NCI-H1436 treated with DMSO at 0.1 percent for 48 hours (cell line): ENCODE data around the gene BPIFB6.

Experiments
- DNase-seq: peaks from one replicate; lab custom pipeline; 2025; lab: John Stamatoyannopoulos, UW

The BPIFB6 gene

DNA sequence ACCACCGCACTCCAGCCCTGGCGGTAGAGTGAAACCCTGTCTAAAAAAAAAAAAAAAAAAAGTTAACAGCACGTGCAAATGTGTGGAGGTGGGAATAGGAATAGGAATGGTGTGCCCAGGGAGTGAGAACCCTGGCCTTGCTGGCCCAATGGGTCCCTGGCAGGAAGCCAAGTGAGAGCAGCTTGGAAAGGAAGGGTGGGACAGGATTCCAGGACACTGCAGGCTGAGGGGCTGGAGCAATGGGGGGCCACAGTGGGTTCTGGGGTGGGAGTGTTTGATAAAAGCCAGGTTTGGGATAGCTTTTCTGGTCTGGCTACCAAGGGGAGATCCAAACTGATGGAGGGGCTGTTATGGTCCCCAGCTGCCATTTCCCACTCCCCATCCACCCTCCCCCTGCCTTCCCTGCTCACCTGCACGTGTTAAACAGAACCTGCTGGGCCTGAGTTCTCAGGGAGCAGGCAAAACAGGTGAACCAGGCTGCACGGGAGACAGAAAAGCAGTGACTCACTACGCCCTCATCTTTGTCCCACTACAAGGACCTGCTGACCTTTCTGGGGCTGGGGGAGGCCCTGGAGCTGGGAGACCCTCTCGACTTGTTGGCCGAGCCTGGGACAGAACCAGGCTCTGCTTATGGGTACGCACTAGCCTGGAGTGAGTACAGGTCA, 30.5 kb upstream of the BPIFB6 start:
- DNase-seq: no peak

DNA sequence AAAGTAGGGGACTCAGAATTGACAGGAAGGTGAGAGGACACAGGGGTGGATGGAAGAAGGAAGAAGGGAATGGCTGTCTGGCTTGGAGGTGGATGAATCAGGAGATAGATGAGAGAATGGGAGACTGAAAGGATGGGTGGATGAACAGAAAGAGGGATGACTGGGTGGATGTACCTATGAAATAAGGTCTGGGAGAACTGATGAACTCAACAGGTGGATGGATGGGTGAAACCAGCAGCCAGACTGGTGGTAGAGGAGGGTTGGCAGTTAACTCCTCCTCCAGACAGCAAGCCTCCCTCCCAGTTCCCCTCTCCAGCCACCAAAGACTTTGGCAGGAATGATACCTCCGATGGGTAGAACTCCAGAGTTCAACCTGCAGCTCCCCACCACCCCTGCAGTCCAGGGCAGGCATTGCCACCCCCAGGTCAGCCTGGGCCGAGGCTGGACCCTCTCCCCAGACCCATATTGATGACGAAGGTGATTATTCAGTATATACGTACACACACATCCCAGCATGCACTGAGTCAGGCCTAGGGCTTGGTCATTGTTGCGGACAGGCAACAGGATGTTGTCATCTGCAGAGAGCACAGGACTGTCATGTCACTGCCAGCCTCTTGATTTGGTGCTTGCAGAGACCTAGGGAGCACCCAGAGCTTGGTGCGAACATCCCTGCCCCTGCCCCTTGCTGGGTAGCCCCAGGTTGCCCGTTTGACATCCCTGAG, 29.2 kb upstream of the BPIFB6 start:
- DNase-seq: no peak

DNA sequence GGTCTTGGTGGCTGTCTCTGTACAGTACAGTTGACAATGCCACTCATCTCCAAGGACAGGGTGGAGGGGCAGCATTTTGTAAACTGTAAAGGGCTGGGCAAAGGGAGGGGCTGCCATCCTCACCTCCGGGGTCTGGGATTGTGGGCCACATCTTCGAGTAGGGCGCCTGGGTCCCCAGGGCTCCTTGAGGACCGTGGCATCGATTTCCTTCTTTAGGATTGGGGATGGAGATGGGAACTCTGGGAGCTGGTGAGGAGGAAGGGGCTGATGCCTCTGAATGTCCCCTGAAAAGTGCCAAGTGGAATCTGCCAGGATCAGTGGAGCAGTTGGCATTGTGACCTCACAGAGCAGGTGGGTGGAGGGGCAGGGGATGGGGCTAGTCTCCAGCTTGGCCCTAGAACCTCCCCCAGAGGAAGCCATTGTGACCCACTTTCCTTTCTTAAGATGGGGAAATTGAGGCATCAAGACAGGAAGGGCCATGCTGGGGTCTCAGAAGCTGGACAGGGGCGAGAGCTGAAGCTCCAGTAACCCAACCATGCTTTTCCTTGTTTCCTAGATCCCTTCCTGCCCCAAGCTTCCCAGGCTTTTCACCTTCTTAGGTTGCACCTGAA, 27.2 kb upstream of the BPIFB6 start, which contains the start of gene SUN5:
TSS of gene SUN5 (minus strand) at position 293 of the 611 bp plus-strand sequence. CDS start at position 200, 93 bp downstream.
- no peak for DNase-seq

DNA sequence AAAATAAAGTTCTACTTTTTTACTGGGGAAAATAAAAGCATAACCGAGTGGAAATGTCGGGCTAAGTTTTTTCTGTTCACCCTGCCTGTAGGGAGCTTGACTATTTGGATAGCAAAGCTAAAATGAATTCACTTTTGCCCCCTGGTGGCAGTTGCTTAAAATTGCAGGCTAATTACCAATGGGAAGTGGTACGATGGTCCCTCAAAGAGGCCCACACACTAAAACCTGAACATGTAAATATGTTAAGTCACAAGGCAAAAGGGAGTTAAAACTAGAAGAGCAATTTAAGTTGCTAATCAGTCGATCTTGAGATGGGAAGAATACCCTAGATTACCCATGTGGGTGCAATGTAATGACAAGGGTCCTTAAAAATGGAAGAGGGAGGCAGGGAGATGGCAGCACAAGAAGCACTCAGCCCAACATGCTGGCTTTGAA, 26.3 kb upstream of the BPIFB6 start:
- DNase-seq: no peak

DNA sequence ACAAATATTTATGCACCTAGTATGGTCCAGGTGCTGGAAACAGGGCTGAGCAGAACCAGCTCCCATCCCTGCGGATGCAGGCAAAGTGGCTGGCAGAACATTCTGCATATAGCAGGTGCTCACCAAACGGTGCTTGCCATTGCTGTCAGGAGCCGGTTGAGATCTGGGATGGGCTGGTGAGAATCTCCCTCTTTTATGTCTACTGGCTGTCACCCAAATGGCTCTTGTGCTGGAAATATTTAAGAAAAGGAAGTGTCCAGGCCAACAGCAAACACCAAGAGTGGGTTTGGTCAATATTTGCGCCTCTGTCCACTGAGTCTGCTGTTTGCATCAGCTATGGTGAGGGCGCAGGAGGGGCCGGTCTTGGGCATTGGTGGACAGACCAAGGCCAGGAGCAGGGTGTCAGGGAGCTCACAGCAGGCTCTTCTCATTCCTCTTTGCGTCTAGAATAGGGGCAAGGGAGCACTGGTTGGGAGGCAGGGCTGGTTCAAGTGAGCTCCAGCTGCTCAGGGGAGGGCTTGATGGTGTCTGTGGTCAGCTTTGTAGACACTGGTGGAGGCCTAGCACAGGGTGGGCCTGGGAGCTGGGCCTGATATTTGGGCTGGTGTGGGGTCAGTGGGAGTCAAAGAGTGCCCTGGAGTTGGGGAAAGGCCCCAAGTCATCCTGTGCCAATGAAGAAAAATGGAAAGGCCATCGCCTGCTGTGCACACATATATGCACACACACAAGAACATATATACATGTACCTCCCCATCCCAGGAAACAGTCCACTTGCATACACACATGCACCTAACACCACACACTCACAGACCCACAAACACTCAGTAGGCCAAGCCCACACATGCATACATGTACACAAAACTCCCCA, 25.3 kb upstream of the BPIFB6 start:
- no peak for DNase-seq

DNA sequence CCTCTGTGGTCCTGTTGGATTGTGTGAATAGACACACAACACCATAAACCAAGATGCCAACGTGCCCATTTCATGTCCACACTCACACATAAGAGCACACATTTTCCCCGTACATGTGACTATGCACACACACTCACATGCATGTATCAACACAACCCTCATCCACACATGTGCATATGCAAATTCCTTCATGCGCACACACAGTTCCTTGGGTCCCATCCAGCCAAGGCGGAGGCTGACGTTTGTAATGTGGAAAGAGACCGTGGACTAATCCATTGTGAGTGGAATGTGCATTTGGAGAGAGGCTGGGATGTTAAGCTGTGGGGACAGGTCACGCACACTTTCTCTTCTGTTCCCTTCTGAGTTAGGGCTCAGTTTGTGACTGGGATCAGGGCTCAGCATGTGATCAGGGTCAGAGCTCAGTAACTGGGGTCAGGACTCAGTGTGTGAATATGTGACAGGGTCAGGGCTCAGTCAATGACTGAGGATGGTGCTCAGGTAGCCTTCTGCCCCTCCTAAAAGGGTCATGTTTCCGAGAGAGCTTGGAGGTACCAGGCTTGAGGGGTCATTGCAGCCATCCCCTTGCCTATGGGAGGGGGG, 24.6 kb upstream of the BPIFB6 start:
- DNase-seq: no peak

DNA sequence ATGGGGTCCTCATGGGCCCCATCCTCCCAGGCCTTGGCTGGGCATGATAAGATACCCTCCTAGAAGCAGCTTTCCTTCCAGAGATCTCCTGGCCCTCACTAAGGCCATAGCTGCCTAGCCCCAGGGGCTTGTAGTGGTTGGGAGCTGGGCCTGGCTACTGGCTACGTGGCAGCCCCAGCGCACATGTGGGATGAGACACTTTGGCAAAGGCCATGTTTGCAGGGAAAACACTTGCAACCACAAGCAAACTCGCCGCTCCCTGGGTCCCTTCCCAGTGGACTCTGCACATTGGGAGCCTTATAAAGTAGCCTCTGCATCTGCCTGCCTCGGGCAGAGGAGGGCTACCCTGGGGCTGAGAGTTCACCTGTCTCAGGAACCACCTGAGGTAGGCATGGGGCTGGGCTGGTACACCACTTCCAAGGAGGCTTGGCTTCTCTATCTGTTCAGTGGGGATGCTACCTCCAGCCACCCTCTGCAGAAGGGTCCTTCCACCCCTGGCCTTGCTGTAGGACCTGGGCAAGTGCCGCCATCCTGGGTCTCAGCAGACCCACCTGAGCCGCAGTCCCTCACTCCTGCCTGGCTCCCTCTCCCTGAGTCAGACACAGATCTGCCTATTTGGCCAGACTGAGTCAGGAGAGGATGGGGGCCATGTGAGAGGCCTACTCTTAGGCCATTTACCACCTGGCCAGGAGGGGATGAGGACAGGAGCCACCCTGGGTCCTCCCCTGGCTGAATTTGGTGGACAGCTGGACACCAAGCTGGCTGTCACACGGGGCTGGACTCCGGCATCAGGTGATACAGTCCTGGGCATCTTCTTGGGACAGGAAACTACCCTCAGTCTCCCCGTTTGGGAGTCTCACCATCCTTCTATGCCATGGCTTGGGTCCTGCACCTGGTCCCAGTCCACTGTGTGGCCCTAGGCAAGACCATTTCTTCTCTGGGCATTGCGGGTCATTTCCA, 23.8 kb upstream of the BPIFB6 start, which contains the start of gene BPIFB2:
TSS of gene BPIFB2 (plus strand) at position 329 of the 960 bp plus-strand sequence. CDS start 871 bp downstream, outside the sequence.
- DNase-seq: no peak

DNA sequence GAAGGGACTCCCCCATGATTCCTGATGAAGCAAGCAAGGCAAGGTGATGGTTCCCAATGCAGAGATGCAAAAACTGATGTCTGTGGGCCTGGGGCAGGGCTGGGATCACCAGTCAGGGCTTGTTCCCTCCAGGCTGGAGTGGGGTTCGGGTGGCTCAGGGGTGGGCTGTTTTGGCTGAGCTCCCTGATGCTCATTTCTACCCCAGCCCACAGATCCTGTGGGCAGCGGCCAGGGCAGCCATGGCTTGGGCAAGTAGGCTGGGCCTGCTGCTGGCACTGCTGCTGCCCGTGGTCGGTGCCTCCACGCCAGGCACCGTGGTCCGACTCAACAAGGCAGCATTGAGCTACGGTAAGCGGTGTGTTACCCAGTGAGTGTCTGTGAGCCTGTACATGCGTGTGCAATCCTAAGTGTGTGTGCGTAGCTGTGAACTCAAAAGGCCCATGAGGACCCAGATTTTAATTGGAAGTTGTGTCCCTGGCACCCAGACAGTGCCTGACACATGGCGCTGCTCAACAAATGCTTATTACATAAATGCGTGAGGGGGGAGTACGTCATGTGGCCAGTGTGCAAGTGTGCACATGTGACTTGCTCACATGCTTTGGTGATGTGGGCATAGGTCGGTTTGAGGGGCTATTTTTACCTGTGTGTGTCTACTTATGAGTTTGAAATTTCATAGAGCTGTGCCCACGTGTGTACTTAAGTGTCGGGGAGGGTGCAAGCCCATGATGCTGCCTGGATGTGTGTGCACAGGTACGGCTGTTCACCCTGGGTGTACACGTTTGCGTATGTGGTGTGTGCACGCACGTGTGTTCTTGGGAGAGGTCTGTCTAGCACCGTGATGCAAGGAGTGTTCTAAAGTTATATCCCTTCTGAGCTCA, 22.9 kb upstream of the BPIFB6 start:
- no peak for DNase-seq

DNA sequence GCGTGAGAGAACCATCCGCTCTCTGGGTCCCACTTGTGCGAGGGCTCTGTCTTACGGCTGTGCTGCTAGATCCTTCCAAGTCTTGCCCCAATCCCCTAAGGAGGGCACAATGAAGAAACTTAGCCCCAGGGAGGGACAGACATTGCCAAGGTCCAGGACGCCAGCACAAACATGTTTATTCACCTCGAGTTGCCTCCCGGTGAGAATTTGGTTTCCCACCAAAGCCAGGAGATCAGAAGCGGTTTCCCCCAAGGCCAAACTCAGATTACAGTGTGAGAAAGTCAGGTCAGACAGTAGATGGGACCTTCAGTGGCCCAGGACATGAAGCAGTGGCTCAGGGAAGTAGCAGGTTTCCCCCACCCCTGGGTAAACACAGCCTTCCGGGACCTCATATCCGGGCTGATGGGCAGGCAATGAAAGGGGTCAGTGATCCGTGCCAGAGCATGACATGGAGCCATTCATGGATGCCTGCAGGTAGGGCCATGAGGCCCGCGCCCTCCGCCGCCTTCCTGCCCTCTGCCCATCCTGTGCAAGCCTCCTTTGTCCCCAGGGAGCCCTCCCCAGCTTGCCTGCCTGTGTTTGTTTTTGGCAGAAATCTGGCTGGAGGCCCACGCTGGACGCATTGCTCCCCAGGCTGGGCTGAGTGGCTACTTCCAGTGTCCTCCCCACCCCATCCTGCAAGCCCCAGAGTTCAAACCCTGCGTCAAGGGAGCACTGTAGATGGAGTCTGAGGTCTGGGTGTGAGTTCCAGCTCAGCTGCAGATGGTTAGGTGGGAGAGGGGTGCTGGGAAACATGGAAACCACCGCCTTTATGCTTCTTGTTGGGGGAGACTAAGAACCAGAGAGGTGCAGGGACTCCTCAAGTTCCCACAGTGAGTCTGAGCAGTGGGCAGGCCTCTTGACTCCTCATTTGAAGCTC, 22.0 kb upstream of the BPIFB6 start:
- no peak for DNase-seq

DNA sequence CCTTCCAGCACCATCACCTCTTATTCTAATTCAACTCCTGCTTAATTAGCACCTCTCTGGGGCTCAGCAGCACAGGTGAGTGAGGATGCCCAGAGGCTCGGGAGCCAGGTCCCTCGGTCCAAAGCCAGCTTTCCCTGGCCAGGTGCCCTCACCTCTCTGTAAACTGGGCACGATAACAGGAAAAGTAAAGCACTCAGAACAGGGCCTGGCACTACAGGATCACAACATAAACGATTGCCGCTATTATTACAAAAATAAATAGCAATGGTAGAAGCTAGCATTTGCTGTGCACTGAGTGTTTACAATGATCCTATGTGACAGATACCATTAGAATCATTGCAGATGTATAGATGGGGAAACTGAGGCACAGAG, 21.3 kb upstream of the BPIFB6 start:
- no peak for DNase-seq

DNA sequence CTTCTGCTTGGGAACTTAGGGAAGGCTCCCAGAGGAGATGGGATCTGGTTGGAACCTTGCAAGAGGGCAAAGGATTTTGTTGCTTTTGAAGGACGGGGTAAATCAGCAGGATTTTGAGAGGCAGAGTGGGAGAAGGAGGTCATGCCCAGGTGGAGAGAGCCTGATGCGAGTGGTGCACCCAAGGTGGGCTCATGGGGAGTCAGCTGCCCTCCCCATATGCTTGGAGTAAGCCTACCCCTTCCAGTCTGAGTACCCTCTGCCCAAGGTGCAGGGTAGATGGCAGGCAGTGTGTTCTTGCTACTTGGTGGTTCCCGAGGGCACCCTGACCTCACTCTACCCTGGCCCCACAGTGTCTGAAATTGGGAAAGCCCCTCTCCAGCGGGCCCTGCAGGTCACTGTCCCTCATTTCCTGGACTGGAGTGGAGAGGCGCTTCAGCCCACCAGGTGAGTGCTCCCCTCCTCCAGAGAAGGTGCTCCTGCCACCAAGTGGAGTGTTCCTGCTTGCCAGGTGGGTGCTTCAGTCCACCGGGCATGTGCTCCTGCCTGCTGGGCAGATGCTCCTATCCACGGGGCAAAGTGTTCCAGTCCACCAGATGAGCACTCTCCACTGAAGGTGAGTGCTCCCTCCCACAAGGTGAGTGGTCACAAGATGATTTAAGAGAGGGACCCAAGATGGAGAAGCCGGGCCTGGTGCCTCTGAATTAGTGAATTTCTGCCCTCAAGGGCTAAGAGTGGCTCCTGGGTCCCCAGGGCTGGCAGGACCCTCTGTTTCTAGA, 20.6 kb upstream of the BPIFB6 start:
- no peak for DNase-seq

DNA sequence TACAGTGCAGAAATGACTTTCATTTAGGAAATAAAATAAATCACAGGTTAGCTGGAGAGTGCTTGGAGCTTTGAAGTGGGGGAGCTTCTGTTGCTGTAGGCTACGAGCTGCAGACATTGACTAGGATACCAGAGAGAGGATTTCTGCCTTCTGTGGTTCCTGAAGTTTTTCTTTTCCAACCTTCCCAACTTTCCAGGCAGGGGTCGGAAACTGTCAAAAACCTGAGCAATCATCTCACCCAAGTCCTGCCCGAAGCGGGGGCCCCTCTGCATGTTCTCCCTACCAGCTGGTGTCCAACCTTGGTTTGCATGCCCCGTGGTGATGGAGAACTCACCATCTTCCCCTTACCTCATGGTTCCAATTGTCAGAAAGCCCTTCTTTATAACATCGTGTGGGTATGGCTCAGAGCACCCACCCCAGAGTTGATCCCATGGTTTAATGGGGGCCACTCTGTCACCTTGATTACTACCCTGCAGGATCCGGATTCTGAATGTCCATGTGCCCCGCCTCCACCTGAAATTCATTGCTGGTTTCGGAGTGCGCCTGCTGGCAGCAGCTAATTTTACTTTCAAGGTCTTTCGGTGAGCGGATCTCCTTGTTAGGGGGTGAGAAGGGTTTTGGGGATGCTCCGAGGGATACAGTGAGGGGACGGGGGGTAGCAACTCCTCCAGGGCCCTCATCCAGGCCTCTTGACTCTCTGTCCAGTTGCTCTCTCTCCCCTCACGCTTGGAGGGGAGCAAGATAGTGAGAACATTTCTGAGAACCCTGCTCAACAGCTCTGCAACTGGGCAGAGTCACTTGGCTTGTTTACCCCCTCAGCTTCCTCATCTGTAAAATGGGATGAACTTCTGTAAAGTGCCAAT, 18.9 kb upstream of the BPIFB6 start:
- DNase-seq: no peak

DNA sequence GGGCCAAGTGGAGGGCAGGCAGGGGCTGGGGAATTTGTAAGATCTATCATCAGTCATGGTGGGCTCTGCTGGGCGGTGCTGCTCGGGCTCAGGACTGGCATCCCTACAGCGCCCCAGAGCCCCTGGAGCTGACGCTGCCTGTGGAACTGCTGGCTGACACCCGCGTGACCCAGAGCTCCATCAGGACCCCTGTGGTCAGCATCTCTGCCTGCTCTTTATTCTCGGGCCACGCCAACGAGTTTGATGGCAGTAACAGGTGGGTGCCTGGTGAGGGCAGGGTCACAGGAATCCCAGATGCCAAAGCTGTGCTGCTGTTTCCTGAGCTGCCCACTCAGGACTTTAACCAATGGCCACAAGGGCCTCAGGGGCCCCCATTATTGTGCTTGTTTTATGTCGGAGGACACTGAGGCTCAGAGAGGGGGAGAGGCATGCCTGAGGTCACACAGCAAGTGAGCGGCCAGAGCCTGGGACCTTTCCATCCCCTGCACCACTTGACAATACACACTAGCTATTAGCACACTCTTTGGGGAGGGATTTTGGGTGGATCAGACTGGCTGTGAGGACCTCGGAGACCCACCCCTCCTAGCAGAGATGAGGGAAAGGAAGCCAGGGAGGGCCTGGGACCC, 17.6 kb upstream of the BPIFB6 start:
- DNase-seq: no peak

DNA sequence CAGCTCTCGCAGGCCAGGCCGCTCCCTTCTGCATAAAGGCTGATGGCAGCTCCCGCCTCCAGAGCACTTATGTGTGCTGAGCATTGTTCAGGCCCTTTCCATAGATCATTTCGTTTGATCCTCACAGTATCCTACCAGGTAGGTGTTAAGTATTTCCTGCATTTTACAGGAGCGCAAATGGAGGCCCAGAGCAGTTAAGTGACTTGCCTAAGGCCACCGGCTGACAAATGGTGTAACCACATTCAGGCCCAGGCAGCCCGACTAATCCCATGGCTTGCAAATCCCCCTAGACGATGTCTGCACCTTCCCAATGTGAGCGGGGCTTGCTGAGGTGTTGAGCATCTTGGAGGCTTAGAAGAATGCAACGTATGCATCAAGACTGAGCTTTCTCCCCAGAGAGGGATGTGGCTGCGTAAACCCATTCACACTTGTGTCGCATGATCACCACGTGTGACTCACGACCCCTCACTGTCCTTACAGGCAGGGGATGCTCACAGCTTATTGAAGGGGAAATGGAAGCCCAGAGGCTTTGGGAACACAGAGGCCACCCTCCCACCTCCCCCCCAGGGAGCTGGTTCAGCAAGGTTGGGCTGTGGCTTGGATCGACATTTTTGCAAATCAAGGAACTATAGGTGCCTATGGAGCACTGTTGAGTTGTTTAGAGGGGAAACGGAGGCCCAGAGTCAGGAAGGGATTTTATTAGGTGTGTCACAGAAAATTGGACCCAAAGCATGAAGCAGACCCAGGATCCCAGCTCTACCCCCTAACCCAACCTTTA, 16.9 kb upstream of the BPIFB6 start:
- DNase-seq: no peak

DNA sequence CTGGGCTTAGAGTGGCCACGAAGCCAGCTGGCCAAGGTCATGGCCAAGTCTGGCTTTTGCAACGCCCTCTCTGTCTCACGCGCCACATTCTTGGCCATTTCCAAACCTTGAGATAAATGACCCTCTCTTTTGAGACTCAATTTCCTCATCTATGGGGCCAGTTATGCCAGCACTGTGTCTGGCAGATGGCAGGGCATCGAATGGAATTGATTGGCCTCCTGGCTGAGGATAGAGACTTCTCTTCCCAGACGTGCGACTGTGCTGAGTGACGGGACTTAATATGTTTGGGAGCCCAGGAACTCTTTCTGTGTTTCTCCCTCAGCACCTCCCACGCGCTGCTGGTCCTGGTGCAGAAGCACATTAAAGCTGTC, 16.3 kb upstream of the BPIFB6 start:
- no peak for DNase-seq
